ENCODE data around the gene EEF2K.
"Not testable (repeated sequence)": the region's sequence is repeated elsewhere in the genome, so short reads cannot be mapped to it uniquely, and the experiment has no call there.

EEF2K gene

GRCh38 chr16:22301423-22301822 lies 95.3 kb downstream of the EEF2K start:
- not testable (repeated sequence) for H3K27ac Mint-ChIP-seq, H3K27me3 Mint-ChIP-seq, H3K4me3 Mint-ChIP-seq, H3K9me3 Mint-ChIP-seq, H3K36me3 Mint-ChIP-seq
- H3K4me1 Mint-ChIP-seq: peaks cover 53% of the 10 kb centered on the region

GRCh38 chr16:22302776-22303363 lies 96.8 kb downstream of the EEF2K start:
- no peaks in the 10 kb centered on the region for H3K9me3 Mint-ChIP-seq
- H3K27ac Mint-ChIP-seq: peak overlapping the region; percentile 9
- H3K4me3 Mint-ChIP-seq: no peak overlapping the region
- peaks cover 53% of the 10 kb centered on the region for H3K4me1 Mint-ChIP-seq
- no peaks in the 10 kb centered on the region for H3K27me3 Mint-ChIP-seq
- H3K36me3 Mint-ChIP-seq: peaks cover 5% of the 10 kb centered on the region

- no peaks in the 10 kb centered on the region for H3K27me3 Mint-ChIP-seq
- peaks cover 6% of the 10 kb centered on the region for H3K36me3 Mint-ChIP-seq
- H3K4me1 Mint-ChIP-seq: peaks cover 41% of the 10 kb centered on the region
- H3K27ac Mint-ChIP-seq: peak overlapping the region; percentile 33
- H3K9me3 Mint-ChIP-seq: no peaks in the 10 kb centered on the region
- H3K4me3 Mint-ChIP-seq: no peak overlapping the region
Observed at GRCh38 chr16:22304411-22304810, 98.3 kb downstream of the EEF2K start.

- Mint-ChIP-seq H3K27ac (no peak overlapping the region), H3K4me3 (no peak overlapping the region), H3K27me3 (no peaks in the 10 kb centered on the region), H3K36me3 (peaks cover 6% of the 10 kb centered on the region), H3K4me1 (peaks cover 21% of the 10 kb centered on the region), H3K9me3 (no peaks in the 10 kb centered on the region)
Observed at GRCh38 chr16:22306788-22307187, 100.7 kb downstream of the EEF2K start.

- Mint-ChIP-seq H3K4me1 (peaks cover 11% of the 10 kb centered on the region), H3K27ac (no peak overlapping the region), H3K36me3 (peaks cover 5% of the 10 kb centered on the region), H3K27me3 (no peaks in the 10 kb centered on the region), H3K4me3 (no peak overlapping the region), H3K9me3 (no peaks in the 10 kb centered on the region)
Observed at GRCh38 chr16:22307838-22308237, 101.8 kb downstream of the EEF2K start.

GRCh38 chr16:22308824-22309520 lies 102.9 kb downstream of the EEF2K start:
- Mint-ChIP-seq H3K9me3 (no peaks in the 10 kb centered on the region), H3K4me3 (no peak overlapping the region), H3K4me1 (peaks cover 5% of the 10 kb centered on the region), H3K27ac (no peak overlapping the region), H3K27me3 (no peaks in the 10 kb centered on the region), H3K36me3 (peaks cover 8% of the 10 kb centered on the region)

- H3K9me3 Mint-ChIP-seq: no peaks in the 10 kb centered on the region
- H3K27ac Mint-ChIP-seq: no peak overlapping the region
- H3K4me3 Mint-ChIP-seq: no peak overlapping the region
- no peaks in the 10 kb centered on the region for H3K4me1 Mint-ChIP-seq
- H3K27me3 Mint-ChIP-seq: no peaks in the 10 kb centered on the region
- H3K36me3 Mint-ChIP-seq: peaks cover 10% of the 10 kb centered on the region
Observed at GRCh38 chr16:22311520-22311919, 105.4 kb downstream of the EEF2K start.

- no peaks in the 10 kb centered on the region for H3K27me3 Mint-ChIP-seq
- peaks cover 9% of the 10 kb centered on the region for H3K36me3 Mint-ChIP-seq
- H3K4me3 Mint-ChIP-seq: no peak overlapping the region
- H3K27ac Mint-ChIP-seq: peak overlapping the region; percentile 19
- no peaks in the 10 kb centered on the region for H3K4me1 Mint-ChIP-seq
- no peaks in the 10 kb centered on the region for H3K9me3 Mint-ChIP-seq
Observed at GRCh38 chr16:22312897-22313781, 107.1 kb downstream of the EEF2K start.

GRCh38 chr16:22313876-22314470 lies 107.9 kb downstream of the EEF2K start:
- Mint-ChIP-seq H3K9me3 (no peaks in the 10 kb centered on the region), H3K27me3 (no peaks in the 10 kb centered on the region), H3K36me3 (peaks cover 7% of the 10 kb centered on the region), H3K4me1 (no peaks in the 10 kb centered on the region), H3K27ac (no peak overlapping the region), H3K4me3 (no peak overlapping the region)

GRCh38 chr16:22314661-22315626 lies 108.9 kb downstream of the EEF2K start:
- no peaks in the 10 kb centered on the region for H3K4me1 Mint-ChIP-seq
- no peaks in the 10 kb centered on the region for H3K27me3 Mint-ChIP-seq
- no peak overlapping the region for H3K4me3 Mint-ChIP-seq
- no peak overlapping the region for H3K27ac Mint-ChIP-seq
- H3K9me3 Mint-ChIP-seq: no peaks in the 10 kb centered on the region
- H3K36me3 Mint-ChIP-seq: peaks cover 7% of the 10 kb centered on the region

GRCh38 chr16:22315979-22316378 lies 109.9 kb downstream of the EEF2K start:
- Mint-ChIP-seq H3K9me3 (no peaks in the 10 kb centered on the region), H3K4me3 (no peak overlapping the region), H3K27ac (peak overlapping the region; percentile 35), H3K4me1 (peaks cover 4% of the 10 kb centered on the region), H3K36me3 (peaks cover 10% of the 10 kb centered on the region), H3K27me3 (no peaks in the 10 kb centered on the region)

GRCh38 chr16:22316411-22316811 lies 110.3 kb downstream of the EEF2K start:
- Mint-ChIP-seq H3K27me3 (no peaks in the 10 kb centered on the region), H3K4me3 (no peak overlapping the region), H3K9me3 (no peaks in the 10 kb centered on the region), H3K4me1 (peaks cover 9% of the 10 kb centered on the region), H3K36me3 (peaks cover 14% of the 10 kb centered on the region), H3K27ac (peak overlapping the region; percentile 35)

GRCh38 chr16:22317001-22317530 lies 111.0 kb downstream of the EEF2K start:
- peaks cover 12% of the 10 kb centered on the region for H3K36me3 Mint-ChIP-seq

GRCh38 chr16:22317625-22318024 lies 111.5 kb downstream of the EEF2K start:
- Mint-ChIP-seq H3K36me3 (peaks cover 12% of the 10 kb centered on the region), H3K4me1 (peaks cover 9% of the 10 kb centered on the region), H3K9me3 (no peaks in the 10 kb centered on the region), H3K4me3 (no peak overlapping the region), H3K27ac (no peak overlapping the region), H3K27me3 (no peaks in the 10 kb centered on the region)

More at GRCh38 chr16:22317001-22317530, 111.0 kb downstream of the EEF2K start:
- no peak overlapping the region for H3K27ac Mint-ChIP-seq
- no peaks in the 10 kb centered on the region for H3K27me3 Mint-ChIP-seq
- H3K9me3 Mint-ChIP-seq: no peaks in the 10 kb centered on the region
- no peak overlapping the region for H3K4me3 Mint-ChIP-seq
- peaks cover 9% of the 10 kb centered on the region for H3K4me1 Mint-ChIP-seq
